A673 (cell line): ENCODE measurements around the gene KRT35. TPM values are rescaled to one million over a fixed set of nuclear protein-coding genes. Genes with fewer than 3 reads are reported as not detected.

ENCODE experiments used
- BruUV-seq: library from RNA; stranded (reverse); fragments of 400-500 nt; replicated peaks from 2 replicates; lab custom pipeline; 2021; lab: Mats Ljungman, UMichigan
- CTCF ChIA-PET: fragments of 300-600 bp; sonication (Branson Sonifier 250); formaldehyde crosslinking; loops from one replicate; lab custom pipeline; 2022; ENCODE audit warnings: antibody characterized with exemption; lab: Charles Lee
- POLR2A ChIA-PET: fragments of 300-600 bp; sonication (Branson Sonifier 250); formaldehyde crosslinking; loops from one replicate; lab custom pipeline; 2022; ENCODE audit warnings: antibody characterized with exemption; ENCODE audit not compliant: low non-redundant PET; lab: Charles Lee
- DNase-seq: peaks from one replicate; pipeline ENCODE4 v3.0.0-alpha.2; 2015; ENCODE audit warnings: low spot score
- H3K27ac ChIP-seq: fragments of 200-600 bp; sonication (generic); 2 replicates; pipeline ENCODE4 v1.5.1; 2016; ENCODE audit warnings: mixed run types, low read depth, mild to moderate bottlenecking, mixed read lengths, antibody characterized with exemption, low read length; ENCODE audit not compliant: poor library complexity, severe bottlenecking
- H3K27me3 ChIP-seq: fragments of 200-600 bp; sonication (generic); replicated peaks from 2 replicates; pipeline ENCODE4 v1.6.1; 2017; ENCODE audit warnings: mixed run types, low read depth, mild to moderate bottlenecking, mixed read lengths, antibody characterized with exemption, low read length; ENCODE audit not compliant: insufficient read depth, poor library complexity
- H3K36me3 ChIP-seq: fragments of 200-600 bp; sonication (generic); 2 replicates; pipeline ENCODE4 v1.6.1; 2016; ENCODE audit warnings: mixed run types, mild to moderate bottlenecking, mixed read lengths, antibody characterized with exemption, low read length; ENCODE audit not compliant: insufficient read depth, poor library complexity, severe bottlenecking
- H3K4me1 ChIP-seq: fragments of 200-600 bp; sonication (generic); 2 replicates; pipeline ENCODE4 v1.6.1; 2017; ENCODE audit warnings: mixed run types, mild to moderate bottlenecking, mixed read lengths, antibody characterized with exemption, low read length; ENCODE audit not compliant: insufficient read depth, poor library complexity, severe bottlenecking
- H3K4me3 ChIP-seq: fragments of 200-600 bp; sonication (generic); 2 replicates; pipeline ENCODE4 v1.5.1; 2016; ENCODE audit warnings: low read depth, mixed run types, mild to moderate bottlenecking, mixed read lengths, low read length; ENCODE audit not compliant: poor library complexity, severe bottlenecking
- H3K9me3 ChIP-seq: fragments of 200-600 bp; sonication (generic); 2 replicates; pipeline ENCODE4 v1.6.1; 2016; ENCODE audit warnings: mixed run types, low read depth, mild to moderate bottlenecking, mixed read lengths, antibody characterized with exemption, low read length; ENCODE audit not compliant: poor library complexity, severe bottlenecking
- CTCF ChIP-seq: fragments of 300-800, 200-600 bp; sonication (generic); conservative IDR thresholded peaks from 2 replicates; pipeline ENCODE4 v1.5.1; 2017; ENCODE audit warnings: low read depth, mild to moderate bottlenecking, antibody characterized with exemption, low read length, moderate library complexity, mixed read lengths
- EZH2 ChIP-seq: fragments of 200-600 bp; sonication (generic); IDR thresholded peaks from 2 replicates; pipeline ENCODE4 v1.6.1; 2017; ENCODE audit warnings: borderline replicate concordance, low read depth, mild to moderate bottlenecking, mixed read lengths, antibody characterized with exemption, low read length; ENCODE audit not compliant: poor library complexity, severe bottlenecking
- intact Hi-C: fragments of 100-400 bp; cut with micrococcal nuclease; formaldehyde crosslinking; loops from one replicate; pipeline ENCODE4 v1.10.0; 2022; ENCODE audit not compliant: unreplicated experiment
- total RNA-seq: library from RNA; stranded (reverse); gene quantifications from 2 replicates; pipeline ENCODE4 v1.2.3, GENCODE V29; 2021

The KRT35 gene
- total RNA-seq, 1 experiment from 2014 or later = not detected

GRCh38 chr17:41453066-41453465, 27.9 kb downstream of the KRT35 start:
- intact Hi-C loops = no loop called here
- Histone ChIP-seq H3K27ac (no peak overlapping the region), H3K9me3 (no peaks in the 10 kb centered on the region), H3K4me3 (no peak overlapping the region), H3K27me3 (no peaks in the 10 kb centered on the region), H3K4me1 (no peaks in the 10 kb centered on the region), H3K36me3 (no peaks in the 10 kb centered on the region)
- BruUV-seq = no TSS peak
- no peak for DNase-seq
- TF ChIP-seq EZH2 (no peak), CTCF (no peak)
- POLR2A ChIA-PET = no interaction called here
- CTCF ChIA-PET = no interaction called here

GRCh38 chr17:41452281-41452680, 28.7 kb downstream of the KRT35 start:
- POLR2A ChIA-PET = no interaction called here

GRCh38 chr17:41451154-41451728, 29.7 kb downstream of the KRT35 start:
- no peaks in the 10 kb centered on the region for H3K27me3 ChIP-seq
- intact Hi-C loops = no loop called here
- no peak for DNase-seq
- no peak overlapping the region for H3K27ac ChIP-seq
- POLR2A ChIA-PET = no interaction called here
- no peak overlapping the region for H3K4me3 ChIP-seq
- H3K36me3 ChIP-seq = no peaks in the 10 kb centered on the region
- TF ChIP-seq EZH2 (no peak), CTCF (no peak)
- CTCF ChIA-PET = no interaction called here
- H3K9me3 ChIP-seq = no peaks in the 10 kb centered on the region
- no peaks in the 10 kb centered on the region for H3K4me1 ChIP-seq
- no TSS peak for BruUV-seq

More at GRCh38 chr17:41452281-41452680, 28.7 kb downstream of the KRT35 start:
- no TSS peak for BruUV-seq
- Histone ChIP-seq H3K27ac (no peak overlapping the region), H3K4me1 (no peaks in the 10 kb centered on the region), H3K9me3 (no peaks in the 10 kb centered on the region), H3K27me3 (no peaks in the 10 kb centered on the region), H3K36me3 (no peaks in the 10 kb centered on the region), H3K4me3 (no peak overlapping the region)
- intact Hi-C loops = no loop called here
- CTCF ChIA-PET = interaction anchor here (0.6 kb wide), 1 partner anchor 244 kb away, joined by 4 read pairs; no protein-coding TSS in a partner anchor
- TF ChIP-seq CTCF (no peak), EZH2 (no peak)
- no peak for DNase-seq
